ENCODE data around the gene CDH13. TPM values are rescaled to one million over a fixed set of nuclear protein-coding genes. Genes with fewer than 3 reads are reported as not detected.

The CDH13 gene
- total and polyA plus RNA-seq, 2 of the 8 experiments (the other 6 are each of a cell fraction or from before 2014, with no cell fraction given) = 2.3 to 2.4 TPM

DNA sequence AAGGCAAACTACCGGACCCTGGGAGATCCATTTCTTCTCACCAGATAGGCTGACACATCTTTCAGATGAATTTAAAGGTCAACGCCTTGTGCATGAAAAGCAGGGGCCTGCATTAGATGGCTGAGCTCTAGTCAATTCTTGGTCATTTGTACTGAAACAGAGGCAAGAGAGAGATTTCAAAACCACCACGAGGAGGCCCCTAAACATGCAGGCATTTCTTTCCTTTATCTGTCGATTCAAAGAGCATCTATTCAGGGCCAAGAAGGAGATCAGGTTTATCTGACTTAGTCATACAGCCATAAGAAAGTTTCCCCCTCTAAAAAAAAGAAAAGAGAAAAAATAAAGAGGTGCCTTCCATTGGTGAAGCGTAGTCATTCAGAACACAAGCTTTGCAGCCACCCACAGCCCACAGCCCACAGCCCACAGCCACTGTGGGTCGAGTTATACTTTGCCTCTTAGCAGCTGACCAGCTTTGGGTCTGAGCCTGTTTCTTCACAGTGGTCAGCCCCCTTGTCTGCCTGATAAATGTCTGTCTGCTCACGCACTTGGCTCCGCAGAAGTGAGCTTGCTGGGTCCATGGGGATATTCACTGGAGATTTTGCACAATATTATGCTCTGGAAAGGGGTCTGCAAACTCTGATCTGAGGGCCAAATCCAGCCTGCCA, 207.5 kb downstream of the CDH13 start:
- no peak overlapping the region for H4K91ac ChIP-seq (replicated peaks; ENCODE audit: insufficient read length, low read length)
- no peak overlapping the region for H4K5ac ChIP-seq (ENCODE audit: insufficient read length, low read depth, low read length)
- no peaks in the 10 kb centered on the region for H3K79me1 ChIP-seq (ENCODE audit: low read depth, low read length)
- 78% methylated on average over 8 of the region's 8 CpGs; no CpG with 5 or more reads in 1 of the 2 experiments for WGBS, 2 experiments (ENCODE audit: extremely low coverage in 1 of 2, insufficient coverage in 1 of 2, insufficient read length in 1 of 2, insufficient replicate concordance in 2 of 2, low coverage in 1 of 2, low lambda C conversion rate in 2 of 2, missing lambda C conversion rate in 1 of 2)
- H2BK5ac ChIP-seq (ENCODE audit: low read depth, low read length) = peak overlapping the region; percentile 61; the same call in 1 of the 2 replicates
- H4K20me1 ChIP-seq (replicated peaks in 1 of 2; ENCODE audit: control insufficient read depth in 1 of 2, insufficient read depth in 2 of 2, low read length in 2 of 2) = no peaks in the 10 kb centered on the region
- no peak overlapping the region for H3K27ac ChIP-seq (ENCODE audit: low read depth, low read length)
- H3K18ac ChIP-seq (ENCODE audit: extremely low read depth, low read length) = no peak overlapping the region
- ChIA-PET CTCF (ENCODE audit: partially characterized antibody) (interaction anchor here (0.6 to 1.5 kb wide), 4 partner anchors 9 to 36 kb away, joined by 3 read pairs; no protein-coding TSS in a partner anchor), POLR2A (ENCODE audit: partially characterized antibody) (no interaction called here)
- no peaks in the 10 kb centered on the region for H3K23me2 ChIP-seq (ENCODE audit: low read depth, low read length)
- DNase-seq (ENCODE audit: low read depth in 1 of 2, low spot score in 2 of 2) (no peak), FAIRE-seq (no peak)
- H3K4me1 ChIP-seq (replicated peaks in 1 of 4; ENCODE audit: control insufficient read depth in 3 of 4, insufficient read depth in 4 of 4, low read length in 3 of 4) = peaks cover 7 to 26% (median 22%) of the 10 kb centered on the region in 4 experiments
- H3K9ac ChIP-seq (replicated peaks in 1 of 4; ENCODE audit: extremely low read depth in 1 of 4, low read depth in 3 of 4, low read length in 3 of 4) = no peak overlapping the region
- no peak overlapping the region for H3K14ac ChIP-seq (ENCODE audit: insufficient read length)
- peak overlapping the region in 1 of 2 experiments; percentile 59; a peak in 2 of 4 replicates for H3K4me2 ChIP-seq (ENCODE audit: insufficient read depth in 1 of 2, low read depth in 2 of 2, low read length in 2 of 2)
- H4K8ac ChIP-seq (ENCODE audit: extremely low read depth, insufficient read depth, low read length) = no peak overlapping the region
- H2BK15ac ChIP-seq (ENCODE audit: low read length) = no peak overlapping the region
- H3K56ac ChIP-seq (replicated peaks; ENCODE audit: insufficient read length, low read depth, low read length) = no peak overlapping the region
- H3K4ac ChIP-seq (replicated peaks; ENCODE audit: insufficient read length, low read depth, low read length) = no peak overlapping the region
- H2BK20ac ChIP-seq (ENCODE audit: low read length) = peak overlapping the region; percentile 23; the same call in 1 of the 2 replicates
- no peak overlapping the region for H2AK5ac ChIP-seq (ENCODE audit: low read depth, low read length)
- TF ChIP-seq RAD21 (IDR thresholded peaks at IDR 0.05 in 1 of 2, conservative IDR thresholded peaks at IDR 0.05 in 1 of 2; ENCODE audit: low read depth in 2 of 2, low read length in 2 of 2) (peak; percentile 15 to 22; a peak in 3 of 4 replicates), CTCF (IDR thresholded peaks at IDR 0.05; ENCODE audit: control extremely low read depth in 1 of 3, insufficient read depth in 1 of 3, low read depth in 1 of 3, low read length in 3 of 3) (peak in 1 of 3 experiments; percentile 16; a peak in 1 of 4 replicates), CHD1 (IDR thresholded peaks at IDR 0.05; ENCODE audit: low read depth, low read length) (no peak), RNF2 (IDR thresholded peaks at IDR 0.05; ENCODE audit: borderline replicate concordance, low read depth, low read length, missing control alignments, poor library complexity, severe bottlenecking) (no peak)
- TF ChIP-seq, protein P1, sequence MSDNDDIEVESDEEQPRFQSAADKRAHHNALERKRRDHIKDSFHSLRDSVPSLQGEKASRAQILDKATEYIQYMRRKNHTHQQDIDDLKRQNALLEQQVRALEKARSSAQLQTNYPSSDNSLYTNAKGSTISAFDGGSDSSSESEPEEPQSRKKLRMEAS (IDR thresholded peaks at IDR 0.05) = no peak
- no peak overlapping the region for H3K23ac ChIP-seq (ENCODE audit: insufficient read length)
- peak overlapping the region in 1 of 4 experiments; percentile 5; a peak in 1 of 8 replicates for H3K4me3 ChIP-seq (ENCODE audit: extremely low read depth in 1 of 4, insufficient read depth in 2 of 4, low read depth in 3 of 4, low read length in 4 of 4)
- peak overlapping the region; percentile 69; the same call in 1 of the 2 replicates for H2BK12ac ChIP-seq (ENCODE audit: low read depth, low read length)
- no peaks in the 10 kb centered on the region for H3K36me3 ChIP-seq (ENCODE audit: control insufficient read depth in 2 of 4, insufficient read depth in 4 of 4, low read length in 3 of 4)
- H3K27me3 ChIP-seq (replicated peaks in 1 of 4; ENCODE audit: control insufficient read depth in 3 of 4, extremely low read depth in 1 of 4, insufficient read depth in 3 of 4, low read length in 3 of 4) = no peaks in the 10 kb centered on the region
- no peak overlapping the region for H2BK120ac ChIP-seq (replicated peaks; ENCODE audit: low read depth, low read length)
- H2AFZ ChIP-seq (ENCODE audit: low read length) = no peak overlapping the region
- H3K9me3 ChIP-seq (ENCODE audit: insufficient read depth in 2 of 2, low read depth in 1 of 2, low read length in 1 of 2) = no peaks in the 10 kb centered on the region; a peak in 1 of 4 replicates
- no peaks in the 10 kb centered on the region for H3K79me2 ChIP-seq (ENCODE audit: control insufficient read depth in 1 of 2, insufficient read depth in 2 of 2, low read length in 2 of 2)
